SK-N-SH (cell line): ENCODE measurements around the gene DENND2D. TPM values are rescaled to one million over a fixed set of nuclear protein-coding genes. Genes with fewer than 3 reads are reported as not detected.

Experiments used
- CTCF ChIA-PET: fragments of 300-600, 350-600 bp; formaldehyde crosslinking; extraction: SDS; loops from one replicate; lab custom pipeline; 2021; lab: Yijun Ruan, JAX
- POLR2A ChIA-PET: fragments of 350-600 bp; sonication (Branson Sonifier 250); formaldehyde crosslinking; extraction: SDS; loops from one replicate; lab custom pipeline; 2020; ENCODE audit warnings: antibody characterized with exemption, inconsistent platforms; lab: Yijun Ruan, JAX
- DNase-seq: peaks from one replicate; pipeline ENCODE4 v3.0.0; 2012
- H2AFZ ChIP-seq: fragments of 200-600 bp; sonication (generic); 2 replicates; pipeline ENCODE4 v1.8.1; 2016; ENCODE audit warnings: antibody characterized with exemption, mild to moderate bottlenecking, low read depth
- H3F3A ChIP-seq: fragments of 200-600 bp; sonication (generic); replicated peaks from 2 replicates; pipeline ENCODE3; 2016; ENCODE audit warnings: antibody characterized with exemption, mild to moderate bottlenecking; ENCODE audit not compliant: insufficient read depth
- H3K27ac ChIP-seq, 2 experiments: fragments of 200-500 bp in 1 of 2; fragments of 200-600 bp in 1 of 2; sonication (Bioruptor generic) in 1 of 2; sonication (generic), shearing (Covaris generic) in 1 of 2; 2 replicates each; pipeline versions ENCODE4 v1.5.1 to v1.6.1; 2014 to 2016; ENCODE audit warnings: low read depth in 2 of 2, inconsistent platforms in 1 of 2, low read length in 1 of 2, mild to moderate bottlenecking in 1 of 2, mixed read lengths in 1 of 2
- H3K27me3 ChIP-seq: fragments of 200-600 bp; sonication (generic), shearing (Covaris generic); 2 replicates; pipeline ENCODE4 v1.6.1; 2016; ENCODE audit warnings: mixed run types; ENCODE audit not compliant: insufficient read depth
- H3K36me3 ChIP-seq, 2 experiments: fragments of 200-500 bp in 1 of 2; fragments of 200-600 bp in 1 of 2; sonication (Bioruptor generic) in 1 of 2; sonication (generic) in 1 of 2; replicated peaks in 1 of 2; 2 replicates each; pipeline versions ENCODE3 to v1.5.1; 2014 to 2016; ENCODE audit warnings: low read length in 1 of 2, mild to moderate bottlenecking in 1 of 2; ENCODE audit not compliant: insufficient read depth in 2 of 2, control insufficient read depth in 1 of 2
- H3K4me1 ChIP-seq, 2 experiments: fragments of 200-500 bp in 1 of 2; fragments of 200-600 bp in 1 of 2; sonication (Bioruptor generic) in 1 of 2; sonication (generic), shearing (Covaris generic) in 1 of 2; 2 replicates each; pipeline versions ENCODE4 v1.5.1 to v1.6.1; 2014 to 2016; ENCODE audit warnings: low read depth in 1 of 2, low read length in 1 of 2, mixed run types in 1 of 2; ENCODE audit not compliant: insufficient read depth in 2 of 2, control insufficient read depth in 1 of 2
- H3K4me2 ChIP-seq: fragments of 200-600 bp; sonication (generic), shearing (Covaris generic); 2 replicates; pipeline ENCODE4 v1.6.1; 2017; ENCODE audit warnings: mixed run types
- H3K4me3 ChIP-seq, 2 experiments: fragments of 200-500 bp in 1 of 2; fragments of 200-600 bp in 1 of 2; sonication (Bioruptor generic) in 1 of 2; sonication (generic), shearing (Covaris generic) in 1 of 2; 2 replicates each; pipeline versions ENCODE4 v1.5.1 to v1.8.1; 2014 to 2016; ENCODE audit warnings: low read depth in 2 of 2, inconsistent platforms in 1 of 2, low read length in 1 of 2, mild to moderate bottlenecking in 1 of 2, mixed read lengths in 1 of 2, moderate library complexity in 1 of 2
- H3K79me2 ChIP-seq: fragments of 200-600 bp; sonication (generic); 2 replicates; pipeline ENCODE4 v1.8.1; 2017; ENCODE audit warnings: mild to moderate bottlenecking; ENCODE audit not compliant: insufficient read depth
- H3K9ac ChIP-seq: fragments of 200-600 bp; sonication (generic); 2 replicates; pipeline ENCODE4 v1.6.1; 2017; ENCODE audit warnings: mixed run types
- H3K9me2 ChIP-seq: fragments of 200-600 bp; sonication (generic); 2 replicates; pipeline ENCODE4 v1.6.1; 2017; ENCODE audit warnings: mixed run types
- H3K9me3 ChIP-seq: fragments of 200-600 bp; sonication (generic); 2 replicates; pipeline ENCODE4 v1.6.1; 2017; ENCODE audit warnings: mixed run types, mild to moderate bottlenecking, moderate library complexity
- H4K20me1 ChIP-seq: fragments of 200-600 bp; sonication (generic); 2 replicates; pipeline ENCODE4 v1.6.1; 2017; ENCODE audit warnings: mild to moderate bottlenecking, mixed run types; ENCODE audit not compliant: insufficient read depth
- CHD2 ChIP-seq: fragments of 150-350 bp; IDR thresholded peaks from 2 replicates; pipeline ENCODE4 v1.6.1; 2018; ENCODE audit warnings: low read length; ENCODE audit not compliant: partially characterized antibody
- FOXM1 ChIP-seq: IDR thresholded peaks from 2 replicates; pipeline ENCODE4 v1.4.0; 2012; ENCODE audit warnings: low read depth, mild to moderate bottlenecking
- MXI1 ChIP-seq: IDR thresholded peaks from 2 replicates; pipeline ENCODE4 v1.6.1; 2012; ENCODE audit warnings: mild to moderate bottlenecking, low read depth, low read length, improper control_type of control experiment
- NFIC ChIP-seq: IDR thresholded peaks from 2 replicates; pipeline ENCODE4 v1.4.0; 2012; ENCODE audit warnings: borderline replicate concordance
- NRF1 ChIP-seq: IDR thresholded peaks from 2 replicates; pipeline ENCODE4 v1.6.1; 2012; ENCODE audit warnings: low read depth, mild to moderate bottlenecking, low read length
- RCOR1 ChIP-seq: fragments of 150-350 bp; IDR thresholded peaks from 2 replicates; pipeline ENCODE4 v1.6.1; 2017; ENCODE audit warnings: antibody characterized with exemption, low read length
- USF2 ChIP-seq: fragments of 150-350 bp; IDR thresholded peaks from 2 replicates; pipeline ENCODE4 v1.6.1; 2017; ENCODE audit warnings: antibody characterized with exemption, low read length, low read depth, borderline replicate concordance
- YY1 ChIP-seq: IDR thresholded peaks from 2 replicates; pipeline ENCODE4 v1.4.0; 2012; ENCODE audit warnings: low read depth, mild to moderate bottlenecking
- ZBTB33 ChIP-seq: IDR thresholded peaks from 2 replicates; pipeline ENCODE4 v1.4.0; 2012; ENCODE audit warnings: low read depth, borderline replicate concordance
- polyA plus RNA-seq, 3 experiments: library from polyadenylated mRNA; depleted of rRNA; stranded (reverse); fragments of >200 nt; gene quantifications; 2 replicates each; pipeline ENCODE4 v1.2.3, GENCODE V29; 2012
- TF ChIP-seq, protein P1 (sequence below): IDR thresholded peaks from 2 replicates; pipeline ENCODE4 v1.6.1; 2012; ENCODE audit warnings: mild to moderate bottlenecking, low read depth, low read length, moderate library complexity
- TF ChIP-seq, protein P2 (sequence below): fragments of 150-350 bp; IDR thresholded peaks from 2 replicates; pipeline ENCODE4 v1.6.1; 2016; ENCODE audit warnings: mild to moderate bottlenecking, low read depth, low read length
- TF ChIP-seq, protein P3 (sequence below): IDR thresholded peaks from 2 replicates; pipeline ENCODE4 v1.4.0; 2012; ENCODE audit warnings: low read depth, borderline replicate concordance

The DENND2D gene
- polyA plus RNA-seq, 1 of the 3 experiments (the other 2 are of a cell fraction) = 1.3 TPM

DNA sequence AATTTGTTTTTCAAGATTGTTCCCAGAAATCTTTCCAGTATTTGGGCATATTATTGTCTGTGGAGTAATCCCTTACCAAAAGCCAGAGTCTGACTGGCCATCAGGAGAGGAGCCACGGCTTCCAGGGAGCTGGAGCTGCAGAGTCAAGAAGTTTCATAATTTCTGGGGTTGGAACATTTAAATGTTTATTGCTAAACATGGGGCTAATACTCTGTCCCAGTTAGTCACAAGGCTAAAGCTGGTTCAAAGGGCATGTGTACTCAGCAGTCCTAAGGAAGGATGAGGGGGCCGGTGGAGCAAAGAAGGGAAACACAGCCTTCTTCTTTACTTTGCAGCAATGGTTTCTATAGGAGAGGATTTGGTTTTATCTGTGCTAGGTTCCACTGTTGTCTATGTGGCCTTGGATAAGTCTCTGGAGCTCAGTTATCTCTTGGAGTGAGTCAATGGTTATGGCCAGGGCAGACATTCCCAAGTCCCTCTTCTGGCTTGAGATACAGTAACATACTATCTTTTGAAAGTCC, 9.5 kb downstream of the DENND2D start (continued):
- TF ChIP-seq, protein P1, sequence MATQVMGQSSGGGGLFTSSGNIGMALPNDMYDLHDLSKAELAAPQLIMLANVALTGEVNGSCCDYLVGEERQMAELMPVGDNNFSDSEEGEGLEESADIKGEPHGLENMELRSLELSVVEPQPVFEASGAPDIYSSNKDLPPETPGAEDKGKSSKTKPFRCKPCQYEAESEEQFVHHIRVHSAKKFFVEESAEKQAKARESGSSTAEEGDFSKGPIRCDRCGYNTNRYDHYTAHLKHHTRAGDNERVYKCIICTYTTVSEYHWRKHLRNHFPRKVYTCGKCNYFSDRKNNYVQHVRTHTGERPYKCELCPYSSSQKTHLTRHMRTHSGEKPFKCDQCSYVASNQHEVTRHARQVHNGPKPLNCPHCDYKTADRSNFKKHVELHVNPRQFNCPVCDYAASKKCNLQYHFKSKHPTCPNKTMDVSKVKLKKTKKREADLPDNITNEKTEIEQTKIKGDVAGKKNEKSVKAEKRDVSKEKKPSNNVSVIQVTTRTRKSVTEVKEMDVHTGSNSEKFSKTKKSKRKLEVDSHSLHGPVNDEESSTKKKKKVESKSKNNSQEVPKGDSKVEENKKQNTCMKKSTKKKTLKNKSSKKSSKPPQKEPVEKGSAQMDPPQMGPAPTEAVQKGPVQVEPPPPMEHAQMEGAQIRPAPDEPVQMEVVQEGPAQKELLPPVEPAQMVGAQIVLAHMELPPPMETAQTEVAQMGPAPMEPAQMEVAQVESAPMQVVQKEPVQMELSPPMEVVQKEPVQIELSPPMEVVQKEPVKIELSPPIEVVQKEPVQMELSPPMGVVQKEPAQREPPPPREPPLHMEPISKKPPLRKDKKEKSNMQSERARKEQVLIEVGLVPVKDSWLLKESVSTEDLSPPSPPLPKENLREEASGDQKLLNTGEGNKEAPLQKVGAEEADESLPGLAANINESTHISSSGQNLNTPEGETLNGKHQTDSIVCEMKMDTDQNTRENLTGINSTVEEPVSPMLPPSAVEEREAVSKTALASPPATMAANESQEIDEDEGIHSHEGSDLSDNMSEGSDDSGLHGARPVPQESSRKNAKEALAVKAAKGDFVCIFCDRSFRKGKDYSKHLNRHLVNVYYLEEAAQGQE = no peak

GRCh38 chr1:111184663-111185062, 15.8 kb downstream of the DENND2D start:
- Histone ChIP-seq H3K9me3 (no peaks in the 10 kb centered on the region), H3K79me2 (no peaks in the 10 kb centered on the region), H3K27ac (no peak overlapping the region), H3K4me1 (no peaks in the 10 kb centered on the region), H3F3A (no peaks in the 10 kb centered on the region), H2AFZ (no peak overlapping the region), H3K4me3 (no peak overlapping the region), H3K9ac (no peak overlapping the region), H4K20me1 (no peaks in the 10 kb centered on the region), H3K9me2 (no peaks in the 10 kb centered on the region), H3K27me3 (no peaks in the 10 kb centered on the region), H3K4me2 (no peak overlapping the region), H3K36me3 (peaks cover 51 to 70% of the 10 kb centered on the region in 2 experiments)
- POLR2A ChIA-PET = no interaction called here
- TF ChIP-seq, protein P2, sequence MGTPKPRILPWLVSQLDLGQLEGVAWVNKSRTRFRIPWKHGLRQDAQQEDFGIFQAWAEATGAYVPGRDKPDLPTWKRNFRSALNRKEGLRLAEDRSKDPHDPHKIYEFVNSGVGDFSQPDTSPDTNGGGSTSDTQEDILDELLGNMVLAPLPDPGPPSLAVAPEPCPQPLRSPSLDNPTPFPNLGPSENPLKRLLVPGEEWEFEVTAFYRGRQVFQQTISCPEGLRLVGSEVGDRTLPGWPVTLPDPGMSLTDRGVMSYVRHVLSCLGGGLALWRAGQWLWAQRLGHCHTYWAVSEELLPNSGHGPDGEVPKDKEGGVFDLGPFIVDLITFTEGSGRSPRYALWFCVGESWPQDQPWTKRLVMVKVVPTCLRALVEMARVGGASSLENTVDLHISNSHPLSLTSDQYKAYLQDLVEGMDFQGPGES = no peak
- TF ChIP-seq FOXM1 (no peak), USF2 (no peak), YY1 (no peak), MXI1 (no peak), ZBTB33 (no peak), RCOR1 (no peak), CHD2 (no peak), NRF1 (no peak), NFIC (no peak)
- TF ChIP-seq, protein P3, sequence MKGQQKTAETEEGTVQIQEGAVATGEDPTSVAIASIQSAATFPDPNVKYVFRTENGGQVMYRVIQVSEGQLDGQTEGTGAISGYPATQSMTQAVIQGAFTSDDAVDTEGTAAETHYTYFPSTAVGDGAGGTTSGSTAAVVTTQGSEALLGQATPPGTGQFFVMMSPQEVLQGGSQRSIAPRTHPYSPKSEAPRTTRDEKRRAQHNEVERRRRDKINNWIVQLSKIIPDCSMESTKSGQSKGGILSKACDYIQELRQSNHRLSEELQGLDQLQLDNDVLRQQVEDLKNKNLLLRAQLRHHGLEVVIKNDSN = no peak
- no peak for DNase-seq
- CTCF ChIA-PET = interaction anchor here (1.0 kb wide), 1 partner anchor 17 kb away, joined by 3 read pairs; no protein-coding TSS in a partner anchor
